SK-N-SH (cell line): ENCODE results near the gene ARIH2. TPM values are rescaled to one million over a fixed set of nuclear protein-coding genes. Genes with fewer than 3 reads are reported as not detected.

Source experiments
- CTCF ChIA-PET: fragments of 300-600, 350-600 bp; formaldehyde crosslinking; extraction: SDS; loops from one replicate; lab custom pipeline; 2021; lab: Yijun Ruan, JAX
- POLR2A ChIA-PET: fragments of 350-600 bp; sonication (Branson Sonifier 250); formaldehyde crosslinking; extraction: SDS; loops from one replicate; lab custom pipeline; 2020; ENCODE audit warnings: antibody characterized with exemption, inconsistent platforms; lab: Yijun Ruan, JAX
- DNase-seq: peaks from one replicate; pipeline ENCODE4 v3.0.0; 2012
- H2AFZ ChIP-seq: fragments of 200-600 bp; sonication (generic); 2 replicates; pipeline ENCODE4 v1.8.1; 2016; ENCODE audit warnings: antibody characterized with exemption, mild to moderate bottlenecking, low read depth
- H3F3A ChIP-seq: fragments of 200-600 bp; sonication (generic); replicated peaks from 2 replicates; pipeline ENCODE3; 2016; ENCODE audit warnings: antibody characterized with exemption, mild to moderate bottlenecking; ENCODE audit not compliant: insufficient read depth
- H3K27ac ChIP-seq, 2 experiments: fragments of 200-500 bp in 1 of 2; fragments of 200-600 bp in 1 of 2; sonication (Bioruptor generic) in 1 of 2; sonication (generic), shearing (Covaris generic) in 1 of 2; 2 replicates each; pipeline versions ENCODE4 v1.5.1 to v1.6.1; 2014 to 2016; ENCODE audit warnings: low read depth in 2 of 2, inconsistent platforms in 1 of 2, low read length in 1 of 2, mild to moderate bottlenecking in 1 of 2, mixed read lengths in 1 of 2
- H3K27me3 ChIP-seq: fragments of 200-600 bp; sonication (generic), shearing (Covaris generic); 2 replicates; pipeline ENCODE4 v1.6.1; 2016; ENCODE audit warnings: mixed run types; ENCODE audit not compliant: insufficient read depth
- H3K36me3 ChIP-seq, 2 experiments: fragments of 200-500 bp in 1 of 2; fragments of 200-600 bp in 1 of 2; sonication (Bioruptor generic) in 1 of 2; sonication (generic) in 1 of 2; replicated peaks in 1 of 2; 2 replicates each; pipeline versions ENCODE3 to v1.5.1; 2014 to 2016; ENCODE audit warnings: low read length in 1 of 2, mild to moderate bottlenecking in 1 of 2; ENCODE audit not compliant: insufficient read depth in 2 of 2, control insufficient read depth in 1 of 2
- H3K4me1 ChIP-seq, 2 experiments: fragments of 200-500 bp in 1 of 2; fragments of 200-600 bp in 1 of 2; sonication (Bioruptor generic) in 1 of 2; sonication (generic), shearing (Covaris generic) in 1 of 2; 2 replicates each; pipeline versions ENCODE4 v1.5.1 to v1.6.1; 2014 to 2016; ENCODE audit warnings: low read depth in 1 of 2, low read length in 1 of 2, mixed run types in 1 of 2; ENCODE audit not compliant: insufficient read depth in 2 of 2, control insufficient read depth in 1 of 2
- H3K4me2 ChIP-seq: fragments of 200-600 bp; sonication (generic), shearing (Covaris generic); 2 replicates; pipeline ENCODE4 v1.6.1; 2017; ENCODE audit warnings: mixed run types
- H3K4me3 ChIP-seq, 2 experiments: fragments of 200-500 bp in 1 of 2; fragments of 200-600 bp in 1 of 2; sonication (Bioruptor generic) in 1 of 2; sonication (generic), shearing (Covaris generic) in 1 of 2; 2 replicates each; pipeline versions ENCODE4 v1.5.1 to v1.8.1; 2014 to 2016; ENCODE audit warnings: low read depth in 2 of 2, inconsistent platforms in 1 of 2, low read length in 1 of 2, mild to moderate bottlenecking in 1 of 2, mixed read lengths in 1 of 2, moderate library complexity in 1 of 2
- H3K79me2 ChIP-seq: fragments of 200-600 bp; sonication (generic); 2 replicates; pipeline ENCODE4 v1.8.1; 2017; ENCODE audit warnings: mild to moderate bottlenecking; ENCODE audit not compliant: insufficient read depth
- H3K9ac ChIP-seq: fragments of 200-600 bp; sonication (generic); 2 replicates; pipeline ENCODE4 v1.6.1; 2017; ENCODE audit warnings: mixed run types
- H3K9me2 ChIP-seq: fragments of 200-600 bp; sonication (generic); 2 replicates; pipeline ENCODE4 v1.6.1; 2017; ENCODE audit warnings: mixed run types
- H3K9me3 ChIP-seq: fragments of 200-600 bp; sonication (generic); 2 replicates; pipeline ENCODE4 v1.6.1; 2017; ENCODE audit warnings: mixed run types, mild to moderate bottlenecking, moderate library complexity
- H4K20me1 ChIP-seq: fragments of 200-600 bp; sonication (generic); 2 replicates; pipeline ENCODE4 v1.6.1; 2017; ENCODE audit warnings: mild to moderate bottlenecking, mixed run types; ENCODE audit not compliant: insufficient read depth
- ELF1 ChIP-seq: IDR thresholded peaks from 2 replicates; pipeline ENCODE4 v1.4.0; 2012
- EP300 ChIP-seq, 2 experiments: IDR thresholded peaks; 2 replicates each; pipeline versions ENCODE4 v1.4.0 to v1.6.1; 2012; ENCODE audit warnings: borderline replicate concordance in 1 of 2, low read depth in 1 of 2, low read length in 1 of 2
- EZH2phosphoT487 ChIP-seq: fragments of 200-600 bp; sonication (generic); IDR thresholded peaks from 2 replicates; pipeline ENCODE4 v1.6.1; 2017; ENCODE audit warnings: low read depth, mixed run types, mild to moderate bottlenecking, antibody characterized with exemption, moderate library complexity, borderline replicate concordance
- FOXJ3 ChIP-seq: sonication (generic); formaldehyde crosslinking; IDR thresholded peaks from 2 replicates; pipeline ENCODE4 v1.5.1; 2020; ENCODE audit warnings: mild to moderate bottlenecking, missing genetic modification reagents
- FOXM1 ChIP-seq: IDR thresholded peaks from 2 replicates; pipeline ENCODE4 v1.4.0; 2012; ENCODE audit warnings: low read depth, mild to moderate bottlenecking
- GABPA ChIP-seq: IDR thresholded peaks from 2 replicates; pipeline ENCODE4 v1.4.0; 2012; ENCODE audit warnings: low read depth, mild to moderate bottlenecking
- GATA2 ChIP-seq: sonication (generic); formaldehyde crosslinking; IDR thresholded peaks from 2 replicates; pipeline ENCODE4 v1.5.0; 2020; ENCODE audit warnings: mild to moderate bottlenecking, missing genetic modification reagents
- JUND ChIP-seq: IDR thresholded peaks from 2 replicates; pipeline ENCODE4 v1.4.0; 2012
- MEF2A ChIP-seq: IDR thresholded peaks from 2 replicates; pipeline ENCODE4 v1.4.0; 2012; ENCODE audit warnings: low read depth, borderline replicate concordance
- MXI1 ChIP-seq: IDR thresholded peaks from 2 replicates; pipeline ENCODE4 v1.6.1; 2012; ENCODE audit warnings: mild to moderate bottlenecking, low read depth, low read length, improper control_type of control experiment
- NFIC ChIP-seq: IDR thresholded peaks from 2 replicates; pipeline ENCODE4 v1.4.0; 2012; ENCODE audit warnings: borderline replicate concordance
- POLR2AphosphoS5 ChIP-seq: IDR thresholded peaks from 2 replicates; pipeline ENCODE4 v1.6.1; 2012; ENCODE audit warnings: low read depth, low read length
- RAD21 ChIP-seq: IDR thresholded peaks from 2 replicates; pipeline ENCODE4 v1.6.1; 2012; ENCODE audit warnings: mild to moderate bottlenecking, low read length
- RCOR1 ChIP-seq: fragments of 150-350 bp; IDR thresholded peaks from 2 replicates; pipeline ENCODE4 v1.6.1; 2017; ENCODE audit warnings: antibody characterized with exemption, low read length
- RFX5 ChIP-seq: IDR thresholded peaks from 2 replicates; pipeline ENCODE4 v1.6.1; 2012; ENCODE audit warnings: mild to moderate bottlenecking, improper control_type of control experiment, low read length
- RXRA ChIP-seq: IDR thresholded peaks from 2 replicates; pipeline ENCODE4 v1.4.0; 2012; ENCODE audit warnings: low read depth, mild to moderate bottlenecking, borderline replicate concordance
- SMC3 ChIP-seq: IDR thresholded peaks from 2 replicates; pipeline ENCODE4 v1.6.1; 2012; ENCODE audit warnings: low read depth, low read length, improper control_type of control experiment
- TAF1 ChIP-seq: IDR thresholded peaks from 2 replicates; pipeline ENCODE4 v1.6.1; 2012; ENCODE audit warnings: low read depth, mild to moderate bottlenecking, low read length, moderate library complexity, borderline replicate concordance
- TCF12 ChIP-seq: IDR thresholded peaks from 2 replicates; pipeline ENCODE4 v1.4.0; 2012
- YY1 ChIP-seq: IDR thresholded peaks from 2 replicates; pipeline ENCODE4 v1.4.0; 2012; ENCODE audit warnings: low read depth, mild to moderate bottlenecking
- WGBS: methylation state at CpG from one replicate; pipeline ENCODE4 v1.1.6; 2017; ENCODE audit warnings: low lambda C conversion rate; 5-methylcytosine and 5-hydroxymethylcytosine counted together
- polyA plus RNA-seq, 3 experiments: library from polyadenylated mRNA; depleted of rRNA; stranded (reverse); fragments of >200 nt; gene quantifications; 2 replicates each; pipeline ENCODE4 v1.2.3, GENCODE V29; 2012
- TF ChIP-seq, protein P1 (sequence below): IDR thresholded peaks from 2 replicates; pipeline ENCODE4 v1.6.1; 2012; ENCODE audit warnings: mild to moderate bottlenecking, low read depth, low read length, moderate library complexity
- TF ChIP-seq, protein P2 (sequence below): IDR thresholded peaks from 2 replicates; pipeline ENCODE4; 2012
- TF ChIP-seq, protein P3 (sequence below): IDR thresholded peaks from 2 replicates; pipeline ENCODE4 v1.4.0; 2012; ENCODE audit warnings: low read depth, borderline replicate concordance
- TF ChIP-seq, protein P4 (sequence below): IDR thresholded peaks from 2 replicates; pipeline ENCODE4 v1.4.0; 2012; ENCODE audit warnings: low read depth, borderline replicate concordance
- TF ChIP-seq, protein P5 (sequence below): fragments of 150-350 bp; IDR thresholded peaks from 2 replicates; pipeline ENCODE4 v1.6.1; 2016; ENCODE audit warnings: mild to moderate bottlenecking, low read depth, low read length

Gene ARIH2
- polyA plus RNA-seq, 1 of the 3 experiments (the other 2 are of a cell fraction), result 69.7 TPM

DNA sequence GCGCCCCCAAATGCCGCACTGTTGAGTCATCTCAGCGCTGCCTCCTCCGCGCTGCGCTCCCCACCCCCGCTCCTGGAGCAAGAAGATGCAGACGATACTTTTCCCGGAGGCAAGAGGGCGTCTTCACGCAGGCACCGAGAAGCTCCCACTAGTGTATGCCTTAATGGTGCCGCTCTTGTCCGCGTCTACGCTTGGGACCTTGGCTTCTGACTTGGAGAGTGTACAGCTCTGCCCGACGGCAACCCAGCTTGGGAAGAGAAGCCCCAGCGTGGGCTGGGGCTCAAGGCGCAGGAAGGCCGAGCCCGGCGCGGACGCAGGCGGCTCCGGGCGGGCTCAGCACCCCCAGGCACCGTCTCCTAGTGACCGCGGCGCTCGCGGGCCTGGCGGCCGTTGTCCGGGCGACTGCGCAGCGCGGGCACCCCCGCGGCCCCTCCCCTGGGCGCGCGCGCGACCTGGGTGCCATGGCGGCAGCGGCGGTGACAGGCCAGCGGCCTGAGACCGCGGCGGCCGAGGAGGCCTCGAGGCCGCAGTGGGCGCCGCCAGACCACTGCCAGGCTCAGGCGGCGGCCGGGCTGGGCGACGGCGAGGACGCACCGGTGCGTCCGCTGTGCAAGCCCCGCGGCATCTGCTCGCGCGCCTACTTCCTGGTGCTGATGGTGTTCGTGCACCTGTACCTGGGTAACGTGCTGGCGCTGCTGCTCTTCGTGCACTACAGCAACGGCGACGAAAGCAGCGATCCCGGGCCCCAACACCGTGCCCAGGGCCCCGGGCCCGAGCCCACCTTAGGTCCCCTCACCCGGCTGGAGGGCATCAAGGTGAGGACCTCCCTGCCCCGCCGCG is 71.4 kb downstream of the ARIH2 start, which contains the start of gene P4HTM:
TSS of gene P4HTM (plus strand) at position 446 of the 840 bp plus-strand sequence. CDS start at position 462, 16 bp downstream.
- POLR2A ChIA-PET, result interaction anchor here (1.3 kb wide), 1 partner anchor 39 kb away, joined by 4 read pairs; the partner anchor contains the start of gene IMPDH2
- 61% methylated on average over 28 of the region's 91 CpGs for WGBS
- no peaks in the 10 kb centered on the region for H3K27me3 ChIP-seq
- TF ChIP-seq NFIC (no peak), RXRA (no peak), ELF1 (no peak), YY1 (no peak), SMC3 (no peak), TAF1 (peak; percentile 48; the same call in 1 of the 2 replicates), RAD21 (no peak), JUND (peak; percentile 73; the same call in 1 of the 2 replicates), EP300 (IDR thresholded peaks at IDR 0.05; ENCODE audit: borderline replicate concordance in 1 of 2, low read depth in 1 of 2, low read length in 1 of 2) (peak in 1 of 2 experiments; percentile 26; a peak in 1 of 4 replicates), FOXJ3 (no peak), GATA2 (CRISPR knock-in tag) (no peak), GABPA (no peak), RFX5 (no peak), RCOR1 (no peak), EZH2phosphoT487 (no peak), MXI1 (no peak), TCF12 (no peak), POLR2AphosphoS5 (peak; percentile 42; the same call in 1 of the 2 replicates), FOXM1 (no peak), MEF2A (no peak)
- TF ChIP-seq, protein P1, sequence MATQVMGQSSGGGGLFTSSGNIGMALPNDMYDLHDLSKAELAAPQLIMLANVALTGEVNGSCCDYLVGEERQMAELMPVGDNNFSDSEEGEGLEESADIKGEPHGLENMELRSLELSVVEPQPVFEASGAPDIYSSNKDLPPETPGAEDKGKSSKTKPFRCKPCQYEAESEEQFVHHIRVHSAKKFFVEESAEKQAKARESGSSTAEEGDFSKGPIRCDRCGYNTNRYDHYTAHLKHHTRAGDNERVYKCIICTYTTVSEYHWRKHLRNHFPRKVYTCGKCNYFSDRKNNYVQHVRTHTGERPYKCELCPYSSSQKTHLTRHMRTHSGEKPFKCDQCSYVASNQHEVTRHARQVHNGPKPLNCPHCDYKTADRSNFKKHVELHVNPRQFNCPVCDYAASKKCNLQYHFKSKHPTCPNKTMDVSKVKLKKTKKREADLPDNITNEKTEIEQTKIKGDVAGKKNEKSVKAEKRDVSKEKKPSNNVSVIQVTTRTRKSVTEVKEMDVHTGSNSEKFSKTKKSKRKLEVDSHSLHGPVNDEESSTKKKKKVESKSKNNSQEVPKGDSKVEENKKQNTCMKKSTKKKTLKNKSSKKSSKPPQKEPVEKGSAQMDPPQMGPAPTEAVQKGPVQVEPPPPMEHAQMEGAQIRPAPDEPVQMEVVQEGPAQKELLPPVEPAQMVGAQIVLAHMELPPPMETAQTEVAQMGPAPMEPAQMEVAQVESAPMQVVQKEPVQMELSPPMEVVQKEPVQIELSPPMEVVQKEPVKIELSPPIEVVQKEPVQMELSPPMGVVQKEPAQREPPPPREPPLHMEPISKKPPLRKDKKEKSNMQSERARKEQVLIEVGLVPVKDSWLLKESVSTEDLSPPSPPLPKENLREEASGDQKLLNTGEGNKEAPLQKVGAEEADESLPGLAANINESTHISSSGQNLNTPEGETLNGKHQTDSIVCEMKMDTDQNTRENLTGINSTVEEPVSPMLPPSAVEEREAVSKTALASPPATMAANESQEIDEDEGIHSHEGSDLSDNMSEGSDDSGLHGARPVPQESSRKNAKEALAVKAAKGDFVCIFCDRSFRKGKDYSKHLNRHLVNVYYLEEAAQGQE, result no peak
- TF ChIP-seq, protein P2, sequence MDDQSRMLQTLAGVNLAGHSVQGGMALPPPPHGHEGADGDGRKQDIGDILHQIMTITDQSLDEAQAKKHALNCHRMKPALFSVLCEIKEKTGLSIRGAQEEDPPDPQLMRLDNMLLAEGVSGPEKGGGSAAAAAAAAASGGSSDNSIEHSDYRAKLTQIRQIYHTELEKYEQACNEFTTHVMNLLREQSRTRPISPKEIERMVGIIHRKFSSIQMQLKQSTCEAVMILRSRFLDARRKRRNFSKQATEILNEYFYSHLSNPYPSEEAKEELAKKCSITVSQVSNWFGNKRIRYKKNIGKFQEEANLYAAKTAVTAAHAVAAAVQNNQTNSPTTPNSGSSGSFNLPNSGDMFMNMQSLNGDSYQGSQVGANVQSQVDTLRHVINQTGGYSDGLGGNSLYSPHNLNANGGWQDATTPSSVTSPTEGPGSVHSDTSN, result no peak
- TF ChIP-seq, protein P3, sequence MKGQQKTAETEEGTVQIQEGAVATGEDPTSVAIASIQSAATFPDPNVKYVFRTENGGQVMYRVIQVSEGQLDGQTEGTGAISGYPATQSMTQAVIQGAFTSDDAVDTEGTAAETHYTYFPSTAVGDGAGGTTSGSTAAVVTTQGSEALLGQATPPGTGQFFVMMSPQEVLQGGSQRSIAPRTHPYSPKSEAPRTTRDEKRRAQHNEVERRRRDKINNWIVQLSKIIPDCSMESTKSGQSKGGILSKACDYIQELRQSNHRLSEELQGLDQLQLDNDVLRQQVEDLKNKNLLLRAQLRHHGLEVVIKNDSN, result no peak
- TF ChIP-seq, protein P4, sequence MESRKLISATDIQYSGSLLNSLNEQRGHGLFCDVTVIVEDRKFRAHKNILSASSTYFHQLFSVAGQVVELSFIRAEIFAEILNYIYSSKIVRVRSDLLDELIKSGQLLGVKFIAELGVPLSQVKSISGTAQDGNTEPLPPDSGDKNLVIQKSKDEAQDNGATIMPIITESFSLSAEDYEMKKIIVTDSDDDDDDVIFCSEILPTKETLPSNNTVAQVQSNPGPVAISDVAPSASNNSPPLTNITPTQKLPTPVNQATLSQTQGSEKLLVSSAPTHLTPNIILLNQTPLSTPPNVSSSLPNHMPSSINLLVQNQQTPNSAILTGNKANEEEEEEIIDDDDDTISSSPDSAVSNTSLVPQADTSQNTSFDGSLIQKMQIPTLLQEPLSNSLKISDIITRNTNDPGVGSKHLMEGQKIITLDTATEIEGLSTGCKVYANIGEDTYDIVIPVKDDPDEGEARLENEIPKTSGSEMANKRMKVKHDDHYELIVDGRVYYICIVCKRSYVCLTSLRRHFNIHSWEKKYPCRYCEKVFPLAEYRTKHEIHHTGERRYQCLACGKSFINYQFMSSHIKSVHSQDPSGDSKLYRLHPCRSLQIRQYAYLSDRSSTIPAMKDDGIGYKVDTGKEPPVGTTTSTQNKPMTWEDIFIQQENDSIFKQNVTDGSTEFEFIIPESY, result no peak
- TF ChIP-seq, protein P5, sequence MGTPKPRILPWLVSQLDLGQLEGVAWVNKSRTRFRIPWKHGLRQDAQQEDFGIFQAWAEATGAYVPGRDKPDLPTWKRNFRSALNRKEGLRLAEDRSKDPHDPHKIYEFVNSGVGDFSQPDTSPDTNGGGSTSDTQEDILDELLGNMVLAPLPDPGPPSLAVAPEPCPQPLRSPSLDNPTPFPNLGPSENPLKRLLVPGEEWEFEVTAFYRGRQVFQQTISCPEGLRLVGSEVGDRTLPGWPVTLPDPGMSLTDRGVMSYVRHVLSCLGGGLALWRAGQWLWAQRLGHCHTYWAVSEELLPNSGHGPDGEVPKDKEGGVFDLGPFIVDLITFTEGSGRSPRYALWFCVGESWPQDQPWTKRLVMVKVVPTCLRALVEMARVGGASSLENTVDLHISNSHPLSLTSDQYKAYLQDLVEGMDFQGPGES, result no peak

More for the DNA sequence above, 71.4 kb downstream of the ARIH2 start, which contains the start of gene P4HTM:
- peaks cover 0 to 5% of the 10 kb centered on the region in 2 experiments for H3K36me3 ChIP-seq
- H3K9ac ChIP-seq, result peak within 1 kb of the TSS; percentile 73
- H3K9me3 ChIP-seq, result no peaks in the 10 kb centered on the region
- peak within 1 kb of the TSS; percentile 71 for H3K4me2 ChIP-seq
- H3F3A ChIP-seq, result peaks cover 11% of the 10 kb centered on the region
- peak within 1 kb of the TSS; percentile 12 to 88; a peak in 3 of 4 replicates for H3K27ac ChIP-seq
- CTCF ChIA-PET, result interaction anchor here (0.6 to 7.3 kb wide), 3 partner anchors 18 to 45 kb away, joined by 3 to 114 read pairs (median 9); partner anchors contain the start of genes DALRD3, NDUFAF3 and WDR6
- no peaks in the 10 kb centered on the region for H3K9me2 ChIP-seq
- peaks cover 0 to 2% of the 10 kb centered on the region in 2 experiments; a peak in 1 of 4 replicates for H3K4me1 ChIP-seq
- peaks cover 18% of the 10 kb centered on the region for H3K79me2 ChIP-seq
- DNase-seq, result no peak
- peak within 1 kb of the TSS; percentile 35 to 63; a peak in 3 of 4 replicates for H3K4me3 ChIP-seq
- H2AFZ ChIP-seq, result peak within 1 kb of the TSS; percentile 70; the same call in 1 of the 2 replicates
- no peaks in the 10 kb centered on the region for H4K20me1 ChIP-seq
